NCI-H345 treated with DMSO at 0.1 percent for 48 hours (cell line): ENCODE measurements around the gene JSRP1.
"Not testable (repeated sequence)": the region's sequence is repeated elsewhere in the genome, so short reads cannot be mapped to it uniquely, and the experiment has no call there.

ENCODE experiments used
- DNase-seq: peaks from one replicate; lab custom pipeline; 2025; ENCODE audit not compliant: unreplicated experiment; lab: John Stamatoyannopoulos, UW

The JSRP1 gene

DNA sequence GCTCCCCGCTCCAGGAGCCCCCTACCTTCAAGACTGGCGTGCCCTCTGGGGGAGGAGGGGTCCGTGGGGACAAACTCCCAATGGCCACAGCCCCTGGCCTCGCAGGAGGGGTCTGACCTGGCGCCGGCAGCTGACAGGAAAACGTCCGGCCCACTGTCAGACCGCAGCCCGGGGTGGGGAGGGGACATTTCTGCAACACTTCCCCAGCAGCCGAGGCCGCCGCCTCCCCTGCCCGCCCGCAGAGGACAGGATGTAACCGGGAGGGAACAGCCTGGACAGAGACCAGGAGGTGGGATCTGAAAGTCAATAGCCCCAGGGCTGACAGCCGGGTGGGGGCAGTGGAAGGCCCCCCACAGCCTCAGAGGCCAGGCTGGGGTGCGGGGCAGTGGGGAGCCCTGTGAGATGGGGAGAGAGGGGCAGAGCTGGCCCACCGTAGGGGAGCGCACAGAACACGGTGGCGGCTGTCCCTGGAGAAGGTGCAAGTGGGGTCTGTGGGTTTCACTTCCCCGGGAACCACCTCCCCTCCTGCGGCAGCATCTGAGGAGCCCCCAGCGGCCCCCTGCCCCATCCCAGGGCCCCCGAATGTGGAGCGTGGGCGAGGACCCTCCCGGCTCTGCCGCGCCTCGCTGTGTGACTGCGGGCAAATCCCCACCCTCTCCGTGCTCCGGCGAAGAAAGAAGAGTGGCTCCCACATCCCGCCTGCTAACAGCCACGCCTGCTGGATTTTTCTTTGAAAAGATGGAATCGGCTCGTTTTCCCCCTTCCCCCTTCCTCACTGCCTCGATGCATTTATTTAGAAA, 26.0 kb upstream of the JSRP1 start, which contains the start of gene PEAK3:
TSS of gene PEAK3 (minus strand) at position 114 of the 800 bp plus-strand sequence. CDS start 1,244 bp downstream, outside the sequence.
- no peak for DNase-seq

DNA sequence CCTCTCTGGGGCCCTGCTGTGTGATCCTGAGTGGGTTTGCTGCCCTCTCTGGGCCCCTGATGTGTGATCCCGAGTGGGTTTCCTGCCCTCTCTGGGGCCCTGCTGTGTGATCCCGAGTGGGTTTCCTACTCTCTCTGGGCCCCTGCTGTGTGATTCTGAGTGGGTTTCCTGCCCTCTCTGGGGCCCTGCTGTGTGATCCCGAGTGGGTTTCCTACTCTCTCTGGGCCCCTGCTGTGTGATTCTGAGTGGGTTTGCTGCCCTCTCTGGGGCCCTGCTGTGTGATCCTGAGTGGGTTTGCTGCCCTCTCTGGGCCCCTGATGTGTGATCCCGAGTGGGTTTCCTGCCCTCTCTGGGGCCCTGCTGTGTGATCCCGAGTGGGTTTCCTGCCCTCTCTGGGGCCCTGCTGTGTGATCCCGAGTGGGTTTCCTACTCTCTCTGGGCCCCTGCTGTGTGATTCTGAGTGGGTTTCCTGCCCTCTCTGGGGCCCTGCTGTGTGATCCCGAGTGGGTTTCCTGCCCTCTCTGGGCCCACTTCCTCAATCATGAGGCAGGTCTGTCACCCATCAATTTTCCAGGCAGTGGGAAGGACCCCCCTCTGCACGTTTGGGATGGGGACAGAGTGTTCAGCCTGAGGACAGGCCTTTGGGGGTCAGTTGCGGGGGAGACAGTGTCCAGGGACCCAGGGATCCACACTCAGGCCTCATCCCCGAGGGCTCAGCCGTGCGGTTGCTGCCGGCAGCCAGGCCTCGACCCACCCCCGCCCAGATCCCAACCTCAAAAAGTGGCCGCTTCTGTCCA, 25.2 kb upstream of the JSRP1 start:
- DNase-seq = not testable (repeated sequence)

DNA sequence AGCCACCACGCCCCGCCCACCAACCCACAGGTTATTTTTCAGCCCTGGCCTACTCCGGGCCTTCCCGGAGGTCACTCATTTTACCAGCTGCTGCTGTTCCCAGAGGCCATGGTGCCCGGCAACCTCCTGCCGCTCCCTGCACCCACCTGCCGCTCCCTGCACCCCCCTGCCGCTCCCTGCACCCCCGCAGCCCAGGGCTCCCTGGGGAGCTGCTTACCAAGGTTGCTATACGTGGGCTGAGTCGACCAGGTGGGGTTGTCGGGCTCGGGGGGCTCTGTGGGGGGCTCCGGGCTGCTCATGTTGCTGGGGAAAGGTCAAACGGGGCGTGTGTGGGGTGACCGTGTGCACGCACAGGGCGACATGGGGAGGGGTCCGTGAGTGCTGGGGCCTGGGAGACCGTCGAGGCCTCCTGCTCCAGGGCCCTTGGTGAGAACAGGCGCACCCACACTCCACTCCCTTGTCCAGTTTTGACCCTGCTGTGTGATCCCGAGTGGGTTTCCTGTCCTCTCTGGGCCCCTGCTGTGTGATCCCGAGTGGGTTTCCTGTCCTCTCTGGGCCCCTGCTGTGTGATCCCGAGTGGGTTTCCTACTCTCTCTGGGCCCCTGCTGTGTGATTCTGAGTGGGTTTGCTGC, 24.5 kb upstream of the JSRP1 start:
- no peak for DNase-seq

DNA sequence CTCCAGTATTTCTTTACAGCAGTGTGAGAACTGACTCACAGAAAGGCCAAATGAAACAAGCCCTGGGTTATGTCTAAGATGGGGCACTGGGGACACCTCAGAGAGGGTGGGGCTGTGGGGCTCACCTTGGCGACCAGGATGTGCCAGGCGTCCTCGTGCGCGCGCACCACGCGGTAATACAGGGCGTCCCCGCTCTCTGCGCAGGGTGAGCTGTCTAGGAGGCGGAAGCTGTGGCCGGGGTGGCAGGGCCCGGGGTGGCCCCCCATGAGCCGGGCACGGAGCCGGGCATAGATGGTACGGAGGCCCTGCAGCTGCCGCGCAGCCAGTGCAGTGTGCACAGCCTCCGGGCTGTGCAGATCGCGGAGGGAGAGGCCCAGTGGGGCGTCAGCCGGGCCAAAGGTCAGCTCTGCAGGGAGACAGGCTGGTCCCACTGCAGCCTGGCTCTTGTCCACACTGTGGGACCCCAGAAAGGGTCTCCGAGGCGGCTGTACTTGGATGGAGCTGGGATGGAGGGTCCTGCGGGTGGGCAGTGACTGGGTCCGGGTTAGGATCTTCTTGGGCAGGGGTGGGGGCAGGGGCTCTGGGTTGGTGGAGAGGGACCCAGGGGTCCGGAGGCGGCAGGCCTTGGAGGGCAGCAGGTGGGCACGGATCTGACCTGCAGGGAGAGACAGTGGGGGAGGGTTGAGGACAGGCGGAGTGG, 22.4 kb upstream of the JSRP1 start:
- no peak for DNase-seq

DNA sequence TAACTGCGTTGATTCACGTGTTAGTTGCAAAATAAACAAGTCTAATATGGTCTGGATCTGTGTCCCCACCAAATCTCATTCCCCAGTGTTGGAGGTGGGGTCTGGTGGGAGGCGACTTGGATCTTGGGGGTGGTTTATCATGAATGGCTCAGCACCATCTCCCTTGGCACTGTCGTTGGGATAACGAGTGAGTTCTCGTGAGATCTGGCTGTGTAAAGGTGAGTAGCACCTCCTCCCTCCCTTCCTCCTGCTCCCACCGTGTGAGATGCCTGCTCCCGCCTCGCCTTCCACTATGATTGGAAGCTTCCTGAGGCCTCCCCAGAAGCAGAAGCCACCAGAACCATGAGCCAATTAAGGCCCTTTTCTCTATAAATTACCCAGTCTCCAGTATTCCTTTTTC, 20.9 kb upstream of the JSRP1 start:
- DNase-seq = no peak

DNA sequence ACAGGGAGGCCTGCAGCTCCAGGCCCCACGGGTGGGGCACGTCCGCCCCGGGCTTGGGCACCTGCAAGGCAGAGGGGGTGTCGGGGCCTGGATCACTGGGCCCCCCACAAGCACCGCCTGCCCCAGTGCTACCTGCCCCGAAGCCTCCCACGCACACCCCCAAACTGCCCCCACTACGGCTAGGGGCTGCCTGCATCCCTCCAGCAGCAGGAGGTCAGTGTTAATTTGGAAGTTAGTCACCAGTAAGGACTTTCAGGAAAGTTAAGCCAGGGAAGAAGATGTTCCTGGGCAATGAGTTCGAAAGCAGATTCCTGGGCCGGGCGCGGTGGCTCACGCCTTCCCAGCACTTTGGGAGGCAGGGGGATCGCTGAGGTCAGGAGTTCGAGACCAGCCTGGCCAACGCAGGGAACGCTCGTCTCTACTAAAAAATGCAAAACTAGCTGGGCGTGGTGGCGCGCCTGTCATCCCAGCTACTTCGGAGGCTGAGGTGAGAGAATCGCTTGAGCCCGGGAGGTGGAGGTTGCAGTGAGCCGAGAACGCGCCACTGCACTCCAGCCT, 20.3 kb upstream of the JSRP1 start:
- no peak for DNase-seq

DNA sequence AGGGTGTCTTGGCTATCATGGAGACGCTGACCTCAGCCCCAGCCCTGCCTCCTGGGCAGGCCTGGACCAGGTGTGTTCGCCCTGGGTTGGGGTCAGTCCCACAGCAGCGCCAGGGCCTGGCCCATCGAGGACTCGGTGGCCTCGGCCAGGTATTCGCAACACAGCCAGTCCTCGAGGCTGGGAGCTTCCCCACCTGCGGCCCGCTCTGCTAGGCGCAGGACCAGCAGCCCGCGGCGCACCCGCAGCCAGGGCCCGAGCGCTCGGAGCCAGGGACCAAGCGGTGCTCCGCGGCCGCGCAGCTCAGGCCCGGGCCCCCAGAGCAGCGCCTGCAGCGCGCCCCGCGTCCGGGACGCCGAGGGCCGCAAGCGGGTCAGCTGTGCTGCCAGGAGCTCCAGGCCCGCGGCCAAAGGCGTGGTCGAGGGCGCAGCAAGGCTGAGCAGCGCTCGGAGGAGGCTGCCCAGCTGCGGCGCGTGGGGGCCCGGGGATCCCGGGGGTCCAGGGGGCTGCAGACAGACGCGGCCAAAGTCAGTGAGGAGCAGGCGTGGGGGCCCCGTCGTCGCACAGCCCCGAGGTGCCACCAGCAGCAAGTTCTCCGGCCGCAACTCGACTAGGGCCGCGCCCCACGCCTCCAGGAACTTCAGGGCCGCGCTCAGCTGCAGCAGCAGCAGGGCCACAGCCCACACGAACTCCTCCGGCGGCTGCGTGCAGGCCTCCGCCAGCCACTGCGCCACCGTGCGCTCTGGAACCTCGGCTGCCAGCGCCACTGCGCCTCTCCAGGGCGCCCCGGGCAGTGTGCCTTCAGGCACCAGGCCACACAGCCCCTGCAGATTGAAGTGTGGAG, 19.6 kb upstream of the JSRP1 start:
- no peak for DNase-seq

DNA sequence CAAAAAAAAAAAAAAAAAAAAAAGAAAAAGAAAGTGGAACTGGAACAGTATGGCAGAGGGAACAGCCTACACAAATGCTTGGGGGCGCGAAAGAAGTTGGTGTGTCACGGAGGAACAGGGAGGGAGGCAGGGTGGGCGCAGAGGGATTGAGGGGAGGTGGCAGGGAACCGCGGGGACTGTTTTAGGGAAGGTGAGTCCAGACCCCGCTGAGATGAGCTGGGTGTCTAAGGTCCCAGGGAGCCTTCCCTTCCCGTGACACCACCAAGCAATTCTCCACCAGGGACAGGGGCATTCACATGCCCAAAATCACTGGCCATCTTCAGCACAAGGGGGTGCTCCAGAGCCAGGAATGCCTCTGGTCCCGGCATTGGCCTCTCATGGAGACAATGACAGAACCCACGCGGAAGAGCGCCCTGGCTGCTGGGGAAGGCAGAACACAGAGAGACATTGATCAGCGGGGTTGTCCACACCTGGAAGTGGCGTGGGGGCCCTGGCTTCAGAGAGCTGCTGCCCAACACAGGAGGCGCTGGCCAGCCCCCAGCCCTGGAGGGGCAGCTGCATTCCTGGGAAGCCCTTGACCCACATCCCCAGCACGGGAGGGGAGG, 18.8 kb upstream of the JSRP1 start:
- peak; percentile 17 for DNase-seq

DNA sequence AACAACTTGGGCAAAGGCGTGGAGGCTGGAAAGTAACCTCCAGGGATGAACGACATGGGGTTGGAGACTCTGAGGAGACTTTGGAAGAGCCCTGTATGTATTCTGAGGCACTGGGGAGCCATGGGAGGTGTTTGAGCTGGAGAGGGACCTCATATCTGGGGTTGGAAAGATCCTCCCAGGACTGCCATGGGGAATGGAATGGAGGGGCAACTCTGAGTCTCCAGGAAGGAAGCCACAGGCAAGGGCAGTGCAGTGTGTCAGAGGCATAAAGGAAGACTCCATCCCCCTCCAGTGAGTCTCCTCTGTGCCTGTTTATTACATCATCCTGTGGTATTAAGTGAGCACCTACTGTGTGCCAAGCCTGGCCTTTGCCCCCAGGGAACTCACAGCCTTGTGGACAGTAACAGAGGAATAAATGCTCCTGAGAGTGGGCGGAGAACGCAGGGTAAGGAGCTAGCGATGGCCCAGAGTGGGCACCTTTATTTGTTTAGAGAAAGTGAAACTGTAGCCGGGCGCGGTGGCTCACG, 18.0 kb upstream of the JSRP1 start:
- no peak for DNase-seq

DNA sequence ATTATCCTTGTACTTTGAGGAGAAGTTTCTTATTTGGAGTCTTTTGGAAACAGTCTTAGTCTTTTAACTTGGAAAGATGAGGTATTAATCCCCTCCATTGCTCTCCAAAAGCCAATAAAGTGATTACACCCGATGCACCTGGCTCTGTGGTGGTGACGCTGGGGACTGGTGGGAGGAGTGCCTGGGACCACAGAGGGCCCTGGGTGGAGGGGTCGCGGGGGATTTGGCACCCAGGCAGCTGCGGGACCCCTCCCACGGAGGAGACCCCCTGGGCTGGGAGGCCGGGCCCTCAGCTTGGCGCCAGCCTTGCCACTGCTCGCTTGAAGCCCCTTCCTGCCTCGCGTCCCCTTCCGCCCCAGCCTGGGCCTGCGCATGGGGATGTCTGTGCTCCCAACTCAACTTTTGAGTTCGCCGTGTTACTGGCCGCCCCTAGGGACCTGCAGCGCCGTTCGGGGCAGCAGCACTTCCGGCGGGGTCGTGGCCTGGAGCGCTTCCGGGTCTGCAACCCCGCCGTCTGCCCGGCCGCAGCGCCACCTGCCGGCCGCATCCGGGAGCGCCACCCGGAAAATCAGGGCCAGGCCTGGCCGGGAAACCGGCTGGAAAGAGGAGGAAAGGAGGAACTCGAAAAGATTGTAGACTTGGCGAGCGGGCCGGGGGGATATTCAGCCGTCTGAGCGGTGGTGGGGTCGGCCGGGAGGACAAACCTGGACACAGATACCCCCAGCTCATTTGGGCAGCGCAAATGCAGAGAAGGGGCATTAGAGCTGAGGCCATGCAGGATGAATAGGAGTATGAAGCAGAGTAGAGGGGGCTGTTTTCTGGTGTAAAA, 17.4 kb upstream of the JSRP1 start:
- DNase-seq = peak; percentile 46

DNA sequence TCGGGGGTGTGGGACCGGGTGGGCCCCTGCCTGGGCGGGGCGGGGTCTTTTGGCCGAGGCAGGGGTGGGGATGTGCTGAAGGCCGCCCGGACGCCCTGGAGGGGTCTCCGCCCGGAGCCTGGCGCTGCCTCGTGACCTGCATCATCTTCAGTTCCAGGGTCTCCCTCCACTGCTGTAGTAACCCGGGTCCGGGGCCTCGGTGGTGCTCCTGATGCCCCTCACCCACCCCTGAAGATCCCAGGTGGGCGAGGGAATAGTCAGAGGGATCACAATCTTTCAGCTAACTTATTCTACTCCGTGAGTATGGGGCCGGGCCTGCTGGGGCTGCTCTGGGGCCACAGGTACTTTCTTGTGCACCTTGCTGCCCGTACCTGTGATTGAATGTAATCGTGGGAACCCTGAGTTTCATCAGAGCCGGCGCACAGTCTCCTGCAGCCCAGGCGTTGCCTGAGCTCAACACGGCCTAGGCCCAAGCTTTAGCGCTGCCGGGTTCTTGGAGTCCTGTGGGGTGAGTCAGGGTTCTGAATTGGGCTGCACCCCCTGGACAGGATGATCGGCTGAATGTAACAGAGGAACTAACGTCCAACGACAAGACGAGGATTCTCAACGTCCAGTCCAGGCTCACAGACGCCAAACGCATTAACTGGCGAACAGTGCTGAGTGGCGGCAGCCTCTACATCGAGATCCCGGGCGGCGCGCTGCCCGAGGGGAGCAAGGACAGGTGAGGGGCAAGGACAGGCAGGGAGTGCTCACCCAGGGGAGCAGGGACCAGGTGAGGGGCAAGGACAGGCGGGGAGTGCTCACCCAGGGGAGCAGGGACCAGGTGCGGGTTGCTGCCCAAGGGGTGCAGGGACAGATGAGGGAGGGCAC, 15.3 kb upstream of the JSRP1 start:
- no peak for DNase-seq

DNA sequence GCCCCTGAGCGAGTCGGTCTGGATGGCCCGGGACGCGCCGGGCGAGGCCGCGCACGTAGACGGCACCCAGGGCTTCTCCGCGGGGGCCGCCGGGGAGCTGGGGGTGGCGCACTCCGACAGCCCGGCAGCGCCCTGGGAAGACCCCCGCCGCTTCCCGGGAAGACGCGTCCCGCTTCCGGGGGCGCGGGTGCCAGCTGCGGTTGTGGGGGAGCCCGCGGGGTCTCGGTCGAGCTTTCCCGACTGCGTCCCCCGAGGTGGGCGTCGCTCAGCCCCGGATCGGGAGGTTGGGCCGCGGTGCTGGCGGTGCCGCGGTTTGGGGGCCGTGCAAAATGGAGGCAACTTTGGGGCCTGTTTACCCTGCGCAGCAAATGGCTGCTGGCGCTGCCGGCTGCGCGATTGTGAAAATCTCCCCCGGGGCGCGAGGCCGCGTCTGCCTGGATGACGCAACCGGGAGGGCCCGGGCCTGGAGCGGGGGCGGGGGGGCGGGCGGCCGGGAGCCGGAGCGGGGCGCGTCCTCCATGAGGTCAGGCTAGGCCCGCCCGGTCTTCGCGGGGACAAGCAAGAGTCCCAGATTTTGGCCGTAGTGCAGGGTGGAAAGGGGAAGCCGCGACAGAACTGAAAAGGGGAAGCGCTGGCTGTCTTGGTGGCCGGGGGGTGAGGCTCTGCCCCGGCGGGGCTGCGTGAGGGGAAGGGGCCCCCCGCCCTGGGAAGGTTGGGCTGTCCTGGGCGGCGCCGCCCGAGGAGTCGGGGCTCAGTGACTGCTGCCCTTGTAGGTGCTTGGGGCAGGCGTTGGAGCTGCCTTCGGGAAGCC, 14.4 kb upstream of the JSRP1 start:
- DNase-seq = no peak

DNA sequence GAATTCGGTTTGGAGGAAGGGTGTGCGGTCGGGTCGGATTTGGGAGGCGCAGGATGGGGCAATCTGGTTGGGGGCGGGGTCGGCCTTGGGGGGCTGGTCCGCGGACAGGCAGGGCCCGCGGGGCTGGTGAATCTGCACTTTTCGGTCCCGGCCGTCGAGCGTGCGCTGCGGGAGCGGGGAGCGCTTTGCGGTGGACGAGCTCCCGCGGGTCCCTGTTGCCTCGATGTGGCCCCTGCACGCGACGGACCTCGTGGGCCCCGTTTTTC, 13.9 kb upstream of the JSRP1 start:
- DNase-seq = no peak

DNA sequence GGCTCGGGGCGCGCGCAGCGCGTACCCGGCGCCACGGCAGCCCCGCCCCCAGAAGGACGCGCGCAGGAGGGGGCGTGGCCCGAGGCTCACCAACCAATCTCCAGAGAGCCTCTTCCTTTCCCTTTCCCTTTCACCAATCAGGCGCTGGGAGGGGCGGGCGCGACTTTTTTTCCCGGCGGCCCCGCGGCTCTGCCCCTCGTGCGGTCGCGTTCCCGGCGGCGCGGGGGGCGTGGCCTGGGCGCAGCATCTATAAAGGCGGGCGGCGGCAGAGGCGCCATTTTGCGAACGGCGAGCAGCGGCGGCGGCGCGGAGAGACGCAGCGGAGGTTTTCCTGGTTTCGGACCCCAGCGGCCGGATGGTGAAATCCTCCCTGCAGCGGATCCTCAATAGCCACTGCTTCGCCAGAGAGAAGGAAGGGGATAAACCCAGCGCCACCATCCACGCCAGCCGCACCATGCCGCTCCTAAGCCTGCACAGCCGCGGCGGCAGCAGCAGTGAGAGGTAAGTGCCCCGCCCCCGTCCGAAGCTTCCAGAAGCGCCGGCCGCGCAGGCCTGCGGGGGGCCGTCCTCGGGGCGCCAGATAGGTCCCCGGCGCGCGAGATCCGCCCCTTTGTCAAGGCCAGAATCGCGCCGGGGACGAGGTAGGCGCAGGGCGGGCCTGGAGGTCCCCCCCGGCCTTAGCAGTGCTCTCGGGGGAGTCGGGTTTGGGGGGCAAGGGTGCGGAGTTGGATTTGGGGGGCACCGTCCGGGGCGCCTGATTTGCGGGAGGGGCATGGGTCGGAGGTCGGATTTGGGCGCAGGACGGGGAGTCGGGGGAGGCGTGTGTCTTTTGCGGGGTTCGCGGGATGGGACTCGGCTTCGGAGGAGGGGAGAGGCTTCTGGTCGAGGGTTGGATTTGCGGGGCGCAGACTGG, 13.3 kb upstream of the JSRP1 start:
- DNase-seq = peak; percentile 92

DNA sequence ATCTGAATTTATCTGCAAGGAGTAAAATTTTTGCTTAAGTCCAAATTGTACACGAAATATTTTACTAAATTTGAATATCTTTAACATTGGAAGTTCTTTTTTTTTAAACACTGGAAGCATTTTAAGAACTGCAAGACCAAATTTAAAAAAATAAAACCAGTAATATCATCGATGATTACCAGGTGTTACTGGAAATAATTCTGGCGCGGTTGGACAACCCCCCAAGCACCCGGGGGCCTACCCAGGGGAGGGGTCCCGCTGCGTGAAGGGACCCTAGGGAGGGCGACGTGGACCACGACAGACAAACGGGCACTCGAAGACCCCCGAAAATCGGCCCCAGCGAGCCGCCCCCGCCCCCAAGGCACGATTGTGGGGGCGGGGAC, 12.6 kb upstream of the JSRP1 start:
- no peak for DNase-seq

DNA sequence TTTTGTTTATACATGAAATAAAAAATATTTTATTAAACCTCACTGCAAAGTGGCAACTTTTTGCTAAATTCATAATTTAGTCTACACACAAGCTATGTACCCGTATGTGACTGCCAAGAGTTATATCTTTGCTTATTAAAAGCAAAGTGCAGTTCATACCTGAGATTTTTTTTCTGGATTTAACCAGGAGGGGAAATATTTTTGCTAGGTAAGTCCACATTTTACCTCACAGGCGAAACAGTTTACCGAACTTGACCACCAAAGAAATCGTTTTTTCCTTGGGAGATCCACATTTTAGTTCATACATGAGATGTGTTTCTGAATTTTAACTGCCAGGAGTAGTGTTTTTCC, 12.2 kb upstream of the JSRP1 start:
- no peak for DNase-seq
